Activated T-cell treated with anti-CD3 and anti-CD28 coated beads for 4 hours (primary cell): ENCODE results near the gene CCDC47.
"Not testable (repeated sequence)": the region's sequence is repeated elsewhere in the genome, so short reads cannot be mapped to it uniquely, and the experiment has no call there.

Experiments used
- DNase-seq: peaks from one replicate; pipeline ENCODE4 v3.0.0-alpha.2; 2020

The CCDC47 gene, protein sequence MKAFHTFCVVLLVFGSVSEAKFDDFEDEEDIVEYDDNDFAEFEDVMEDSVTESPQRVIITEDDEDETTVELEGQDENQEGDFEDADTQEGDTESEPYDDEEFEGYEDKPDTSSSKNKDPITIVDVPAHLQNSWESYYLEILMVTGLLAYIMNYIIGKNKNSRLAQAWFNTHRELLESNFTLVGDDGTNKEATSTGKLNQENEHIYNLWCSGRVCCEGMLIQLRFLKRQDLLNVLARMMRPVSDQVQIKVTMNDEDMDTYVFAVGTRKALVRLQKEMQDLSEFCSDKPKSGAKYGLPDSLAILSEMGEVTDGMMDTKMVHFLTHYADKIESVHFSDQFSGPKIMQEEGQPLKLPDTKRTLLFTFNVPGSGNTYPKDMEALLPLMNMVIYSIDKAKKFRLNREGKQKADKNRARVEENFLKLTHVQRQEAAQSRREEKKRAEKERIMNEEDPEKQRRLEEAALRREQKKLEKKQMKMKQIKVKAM

GRCh38 chr17:63773272-63774140 lies at the start of gene CCDC47:
TSS of gene CCDC47 (minus strand) at chr17:63773597. CDS start at chr17:63766175, 7,422 bp downstream.
- DNase-seq, result peak; percentile 96

DNA sequence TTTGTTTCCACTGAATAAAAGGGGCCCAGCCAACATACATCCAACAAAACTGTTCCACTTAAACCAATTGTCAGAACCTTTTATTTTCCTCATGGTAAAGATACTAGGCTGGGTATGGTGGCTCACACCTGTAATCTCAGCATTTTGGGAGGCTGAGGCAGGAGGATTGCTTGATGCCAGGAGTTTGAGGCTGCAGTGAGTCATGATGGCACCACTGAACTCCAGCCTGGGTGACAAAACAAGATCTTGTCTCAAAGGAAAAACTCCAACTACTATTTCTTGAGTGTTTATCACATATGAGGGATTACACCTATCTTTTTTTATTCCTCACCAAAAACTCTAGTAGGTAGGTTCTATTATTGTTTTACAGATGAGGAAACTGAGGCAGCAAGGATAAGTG lies 49.1 kb upstream of the CCDC47 start:
- DNase-seq, result no peak

- DNase-seq, result no peak
Observed at GRCh38 chr17:63821804-63822203, 48.4 kb upstream of the CCDC47 start.

GRCh38 chr17:63820963-63821561 lies 47.7 kb upstream of the CCDC47 start:
- DNase-seq, result no peak

GRCh38 chr17:63819585-63820537 lies 46.5 kb upstream of the CCDC47 start:
- no peak for DNase-seq

DNA sequence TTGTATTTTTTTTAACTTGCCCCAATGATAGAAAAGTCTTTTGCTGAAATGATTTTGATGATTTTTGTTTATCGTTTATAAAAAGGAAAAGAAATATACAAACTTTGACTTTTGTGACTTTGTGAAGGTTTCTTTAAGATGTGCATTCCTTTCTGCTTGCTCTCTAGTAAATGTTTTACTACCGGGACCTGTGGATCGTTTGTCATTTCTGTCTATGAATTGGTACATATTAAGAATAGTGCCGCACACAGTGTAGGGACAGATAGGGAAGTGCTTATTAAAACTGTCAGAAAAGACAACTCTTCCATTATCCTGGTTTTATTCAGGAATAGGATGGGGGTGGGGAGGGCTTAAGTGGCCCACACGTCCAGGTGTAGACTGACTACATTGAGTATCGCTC lies 45.7 kb upstream of the CCDC47 start:
- DNase-seq, result no peak

DNA sequence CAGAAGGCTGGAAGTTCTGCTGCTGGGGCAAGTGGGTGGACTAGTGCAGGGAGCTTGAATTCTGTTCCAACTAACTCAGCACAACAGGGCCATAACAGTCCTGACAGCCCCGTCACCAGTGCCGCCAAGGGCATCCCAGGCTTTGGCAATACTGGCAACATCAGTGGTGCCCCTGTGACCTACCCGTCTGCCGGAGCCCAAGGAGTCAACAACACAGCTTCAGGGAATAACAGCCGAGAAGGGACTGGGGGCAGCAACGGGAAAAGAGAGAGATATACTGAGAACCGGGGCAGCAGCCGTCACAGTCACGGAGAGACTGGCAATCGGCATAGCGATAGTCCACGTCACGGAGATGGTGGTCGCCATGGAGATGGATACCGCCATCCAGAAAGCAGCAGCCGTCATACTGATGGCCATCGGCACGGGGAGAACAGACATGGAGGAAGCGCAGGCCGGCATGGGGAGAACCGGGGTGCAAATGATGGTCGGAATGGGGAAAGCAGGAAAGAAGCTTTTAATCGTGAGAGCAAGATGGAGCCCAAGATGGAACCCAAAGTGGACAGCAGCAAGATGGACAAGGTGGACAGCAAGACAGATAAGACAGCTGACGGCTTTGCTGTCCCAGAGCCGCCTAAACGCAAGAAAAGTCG lies 44.5 kb upstream of the CCDC47 start:
- DNase-seq, result no peak

DNA sequence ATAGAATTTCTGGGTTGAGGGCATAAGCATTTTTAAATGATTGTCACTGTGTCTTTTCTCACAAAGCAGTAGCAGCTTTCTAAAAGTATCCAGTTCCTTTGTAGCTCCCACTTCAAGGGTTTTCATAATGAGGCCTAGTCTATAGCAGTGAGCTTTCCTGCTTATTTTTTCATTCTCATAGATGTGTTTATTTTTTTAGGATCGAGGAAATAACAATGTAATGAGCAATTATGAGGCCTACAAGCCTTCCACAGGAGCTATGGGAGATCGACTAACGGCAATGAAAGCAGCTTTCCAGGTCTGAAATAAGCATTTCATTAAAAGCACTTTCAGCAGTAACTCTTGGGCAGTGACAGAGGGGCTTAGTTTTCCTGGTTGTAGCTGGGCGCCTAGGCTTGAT lies 43.3 kb upstream of the CCDC47 start:
- no peak for DNase-seq

DNA sequence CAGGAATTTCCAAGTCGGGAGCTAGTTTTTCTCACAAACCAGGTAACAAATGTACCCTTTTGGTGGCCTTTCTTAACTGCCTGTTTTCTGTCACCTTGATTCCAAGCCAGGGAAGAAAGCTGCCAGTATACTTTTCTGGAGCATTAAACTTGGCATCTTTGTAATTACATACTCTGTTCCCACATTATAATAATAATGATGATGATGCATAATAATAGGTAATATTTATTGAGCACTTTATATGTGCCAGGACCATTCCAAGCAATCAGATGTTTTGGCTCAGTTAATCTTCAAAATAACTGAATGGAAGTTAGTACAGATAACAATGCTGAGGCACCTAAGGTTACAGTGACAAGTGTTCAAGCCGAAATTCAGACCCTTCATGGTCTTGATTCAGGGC lies 42.7 kb upstream of the CCDC47 start:
- no peak for DNase-seq

DNA sequence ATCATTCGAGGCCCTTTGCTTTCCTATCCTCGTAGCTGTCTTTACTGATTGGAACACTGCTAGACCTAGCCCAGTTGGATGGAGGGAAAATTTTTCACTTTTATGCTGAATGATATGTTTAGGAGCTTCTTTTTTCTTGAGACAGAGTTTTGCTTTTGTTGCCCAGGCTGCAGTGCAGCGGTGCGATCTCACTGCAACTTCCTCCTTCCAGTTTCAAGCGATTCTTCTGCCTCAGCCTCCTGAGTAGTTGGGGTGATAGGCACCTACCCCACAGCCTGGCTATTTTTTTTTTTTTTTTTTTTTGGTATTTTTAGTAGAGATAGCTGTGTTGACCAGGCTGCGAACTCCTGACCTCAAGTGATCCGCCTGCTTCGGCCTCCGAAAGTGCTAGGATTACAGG lies 36.6 kb upstream of the CCDC47 start:
- DNase-seq, result no peak

DNA sequence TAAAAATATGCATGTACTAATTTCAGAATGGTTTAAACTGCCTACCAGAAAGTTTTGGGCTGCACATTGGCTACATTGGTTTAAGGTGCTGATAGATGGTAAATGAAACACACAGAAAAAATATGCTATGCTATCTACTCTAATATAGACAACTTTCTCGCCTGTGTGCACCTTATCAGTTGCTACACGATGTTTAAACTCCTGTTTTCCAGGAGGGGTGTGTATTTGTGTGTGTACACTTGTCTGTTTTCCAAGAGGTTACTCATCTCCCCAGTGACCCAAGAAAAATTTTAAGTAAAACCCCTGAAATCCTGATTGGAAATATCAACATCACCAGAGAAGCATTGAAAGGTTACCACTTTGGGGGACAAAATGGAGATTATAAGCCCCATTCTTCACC lies 32.2 kb upstream of the CCDC47 start:
- DNase-seq, result no peak

DNA sequence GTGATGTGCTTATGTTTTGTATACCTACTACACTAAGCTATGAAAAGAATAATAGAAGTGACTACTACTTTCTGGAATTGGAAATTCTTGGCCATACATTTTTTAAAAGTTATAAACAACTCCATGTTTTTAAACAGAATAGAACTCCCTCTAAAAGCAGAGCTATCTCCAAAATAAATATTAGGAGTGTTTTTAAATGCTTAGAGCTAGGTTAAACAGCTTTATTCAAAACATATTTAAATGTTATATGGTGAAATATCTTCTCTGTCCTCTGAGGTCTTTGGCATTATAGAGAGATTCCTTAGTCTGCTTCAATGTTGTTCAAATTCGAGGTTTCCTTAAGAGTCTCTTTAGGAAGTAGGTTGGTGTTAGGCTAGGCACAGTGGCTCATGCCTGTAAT lies 30.9 kb upstream of the CCDC47 start:
- DNase-seq, result no peak

GRCh38 chr17:63800783-63801182 lies 27.4 kb upstream of the CCDC47 start:
- DNase-seq, result no peak

DNA sequence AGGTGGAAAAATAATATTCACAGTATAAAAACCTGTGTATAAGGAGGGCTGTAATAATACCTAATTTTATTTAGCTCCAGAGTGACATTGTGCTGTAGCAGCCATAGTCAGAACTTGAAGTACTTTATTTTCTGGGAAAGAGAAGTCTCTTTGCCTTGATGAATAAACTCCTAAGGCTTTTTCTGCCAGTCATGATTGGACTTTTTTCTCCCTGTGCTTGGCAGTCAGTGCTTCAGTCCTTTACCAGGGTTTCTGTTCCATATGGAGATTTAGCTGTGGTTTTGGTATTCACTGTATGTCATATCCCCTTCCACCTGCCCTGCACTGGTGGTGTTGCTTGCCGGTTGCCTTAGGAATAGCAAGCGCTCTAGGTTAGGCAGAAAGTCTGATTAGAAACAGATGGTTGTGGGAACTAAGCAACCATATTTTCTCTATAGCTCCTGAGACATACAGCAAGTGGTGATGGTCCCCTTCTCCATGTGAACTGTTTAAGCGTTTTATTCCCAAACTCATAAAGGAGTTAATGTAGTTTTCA lies 25.2 kb upstream of the CCDC47 start:
- DNase-seq, result no peak

DNA sequence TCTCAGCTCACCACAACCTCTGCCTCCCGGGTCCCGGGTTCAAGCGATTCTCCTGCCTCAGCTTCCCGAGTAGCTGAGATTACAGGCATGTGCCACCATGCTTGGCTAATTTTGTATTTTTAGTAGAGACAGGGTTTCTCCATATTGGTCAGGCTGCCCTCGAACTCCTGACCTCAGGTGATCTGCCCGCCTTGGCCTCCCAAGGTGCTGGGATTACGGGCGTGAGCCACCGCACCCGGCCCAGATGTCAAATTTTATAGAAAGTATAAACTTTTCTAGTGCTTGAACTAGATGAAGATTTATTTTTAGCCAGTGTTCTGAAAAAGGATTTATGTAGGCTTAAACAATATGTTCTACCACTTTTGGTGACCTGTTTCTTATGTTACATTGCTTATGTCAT lies 23.0 kb upstream of the CCDC47 start:
- not testable (repeated sequence) for DNase-seq

DNA sequence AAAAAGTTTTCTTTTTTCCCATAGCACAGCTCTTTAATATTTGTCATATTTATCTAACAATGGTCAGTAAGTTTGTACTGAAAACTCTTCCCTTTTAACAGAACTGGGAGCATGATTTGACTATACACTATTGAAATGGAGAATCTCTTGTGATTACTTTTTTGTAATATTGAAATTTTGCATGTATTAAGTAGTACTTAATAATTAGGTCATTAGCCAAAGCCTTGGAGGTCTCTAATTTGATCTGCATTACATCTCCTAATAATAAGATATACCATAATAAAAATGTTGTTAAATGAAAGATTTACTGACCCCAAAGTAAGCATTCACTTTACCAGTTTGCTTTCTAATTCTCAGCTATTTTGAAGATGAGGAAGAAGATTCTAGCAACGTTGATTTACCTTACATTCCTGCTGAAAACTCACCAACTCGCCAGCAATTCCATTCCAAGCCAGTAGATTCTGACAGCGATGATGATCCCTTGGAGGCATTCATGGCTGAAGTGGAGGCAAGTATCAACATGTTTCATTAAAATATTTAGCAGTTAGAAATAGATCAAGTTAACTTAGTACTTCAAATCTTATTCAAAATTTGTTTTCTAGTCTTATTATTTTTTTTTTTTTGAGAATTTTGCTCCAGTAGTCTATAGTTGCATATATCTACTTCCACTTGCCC lies 18.8 kb upstream of the CCDC47 start:
- no peak for DNase-seq

- no peak for DNase-seq
Observed at GRCh38 chr17:63790057-63790456, 16.7 kb upstream of the CCDC47 start.

GRCh38 chr17:63786971-63787711 lies 13.7 kb upstream of the CCDC47 start:
- DNase-seq, result no peak

DNA sequence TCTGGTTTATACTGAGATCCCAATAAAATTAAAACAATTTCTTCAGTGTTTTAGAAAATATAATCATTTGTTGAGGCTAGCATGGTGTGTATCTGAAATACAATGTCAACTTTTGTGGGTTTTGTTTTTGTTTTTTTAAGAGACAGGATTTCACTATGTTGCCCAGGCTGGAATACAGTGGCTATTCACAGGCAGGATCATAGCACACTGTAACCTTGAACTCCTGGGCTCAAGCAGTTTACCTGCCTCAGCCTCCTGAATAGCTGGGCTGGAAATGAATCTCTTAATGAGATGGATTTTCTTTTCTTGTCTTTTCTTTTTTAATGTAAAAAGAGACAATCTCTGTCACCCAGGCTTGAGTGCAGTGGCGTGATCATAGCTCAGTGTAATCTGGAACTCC lies 12.7 kb upstream of the CCDC47 start:
- no peak for DNase-seq

DNA sequence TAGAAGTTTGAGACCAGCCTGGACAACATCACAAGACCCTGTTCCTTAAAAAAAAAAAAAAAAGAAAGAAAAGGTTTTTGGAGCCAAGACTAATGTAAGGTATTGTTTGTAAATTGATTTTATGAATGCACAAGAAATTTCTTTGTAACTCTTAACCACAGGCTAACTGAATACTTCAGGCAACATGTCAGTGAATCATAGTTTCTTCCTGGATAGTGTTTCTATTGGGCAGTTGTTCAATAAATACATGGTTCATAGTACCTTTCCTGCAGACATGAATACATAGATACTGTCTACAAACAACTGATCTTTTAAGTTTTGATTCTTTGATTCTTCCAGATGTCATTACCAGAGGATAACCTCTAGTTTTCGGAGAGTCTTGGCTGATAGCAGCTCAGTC lies 12.2 kb upstream of the CCDC47 start:
- DNase-seq, result no peak
